HCT116 (cell line): ENCODE data around the gene CLVS2. TPM values are rescaled to one million over a fixed set of nuclear protein-coding genes. Genes with fewer than 3 reads are reported as not detected.

Experiments
- ATAC-seq: fragments of 200-7000 bp; cut with Tn5 transposase; 2 replicates; pipeline ENCODE4 v1.9.1; 2020; ENCODE audit warnings: mild to moderate bottlenecking, moderate library complexity
- BruUV-seq: library from RNA; stranded (reverse); fragments of 400-500 nt; replicated peaks from 2 replicates; lab custom pipeline; 2021; lab: Mats Ljungman, UMichigan
- CTCF ChIA-PET: fragments of 300-600 bp; sonication (Branson Sonifier 250); formaldehyde crosslinking; loops from one replicate; lab custom pipeline; 2021; ENCODE audit warnings: antibody characterized with exemption; lab: Charles Lee
- POLR2A ChIA-PET: fragments of 300-600, 350-600 bp; sonication (Branson Sonifier 250); formaldehyde crosslinking; loops from one replicate; lab custom pipeline; 2021; ENCODE audit warnings: antibody characterized with exemption; lab: Charles Lee
- RAD21 ChIA-PET, 2 experiments: fragments of 300-600 bp; sonication (Branson Sonifier 250); formaldehyde crosslinking; loops; one replicate each; lab custom pipeline; 2023; ENCODE audit warnings: low total read pairs in 2 of 2; ENCODE audit not compliant: uncharacterized antibody in 2 of 2, unreplicated experiment in 2 of 2, low non-redundant PET in 1 of 2; lab: Charles Lee
- DNase-seq: peaks from one replicate; pipeline ENCODE4 v3.0.0-alpha.2; 2010; ENCODE audit warnings: low read depth, low spot score
- H2AFZ ChIP-seq: fragments of 200-600 bp; shearing (Covaris generic), sonication (generic); 2 replicates; pipeline ENCODE4 v1.6.1; 2017; ENCODE audit warnings: low read depth, mixed run types, mixed read lengths, antibody characterized with exemption, low read length; ENCODE audit not compliant: poor library complexity, severe bottlenecking
- H3K27ac ChIP-seq: 2 replicates; pipeline ENCODE4 v1.5.1; 2012; ENCODE audit warnings: low read depth, low read length
- H3K27me3 ChIP-seq: fragments of 200-600 bp; sonication (generic); 2 replicates; pipeline ENCODE4 v1.6.1; 2016; ENCODE audit warnings: mixed run types, low read length, mixed read lengths; ENCODE audit not compliant: insufficient read depth
- H3K36me3 ChIP-seq, 2 experiments: fragments of 200-500 bp in 1 of 2; fragments of 200-600 bp in 1 of 2; sonication (Bioruptor generic) in 1 of 2; sonication (generic) in 1 of 2; 2 replicates each; pipeline versions ENCODE4 v1.5.1 to v1.6.1; 2014 to 2016; ENCODE audit warnings: low read length in 2 of 2, inconsistent platforms in 1 of 2, mixed read lengths in 1 of 2, mixed run types in 1 of 2; ENCODE audit not compliant: insufficient read depth in 2 of 2, control insufficient read depth in 1 of 2
- H3K4me1 ChIP-seq, 2 experiments: fragments of 200-600 bp in 1 of 2; sonication (generic) in 1 of 2; 2 replicates each; pipeline versions ENCODE4 v1.5.1 to v1.6.1; 2012 to 2017; ENCODE audit warnings: low read length in 2 of 2, inconsistent platforms in 1 of 2, mild to moderate bottlenecking in 1 of 2, mixed read lengths in 1 of 2, mixed run types in 1 of 2, moderate library complexity in 1 of 2; ENCODE audit not compliant: insufficient read depth in 2 of 2, control insufficient read depth in 1 of 2
- H3K4me2 ChIP-seq: fragments of 200-600 bp; sonication (generic); 2 replicates; pipeline ENCODE4 v1.6.1; 2017; ENCODE audit warnings: mixed run types, low read length, mixed read lengths
- H3K4me3 ChIP-seq, 2 experiments: fragments of 200-600 bp in 1 of 2; sonication (generic) in 1 of 2; replicated peaks in 1 of 2; 2 replicates each; pipeline ENCODE4 v1.5.1; 2011 to 2016; ENCODE audit warnings: low read length in 2 of 2, control low read depth in 1 of 2, low read depth in 1 of 2, mild to moderate bottlenecking in 1 of 2, mixed read lengths in 1 of 2, mixed run types in 1 of 2
- H3K79me2 ChIP-seq: fragments of 200-600 bp; sonication (generic); 2 replicates; pipeline ENCODE4 v1.6.1; 2017; ENCODE audit warnings: mild to moderate bottlenecking, mixed run types, low read length, moderate library complexity, mixed read lengths; ENCODE audit not compliant: insufficient read depth
- H3K9ac ChIP-seq: fragments of 200-600 bp; sonication (generic); 2 replicates; pipeline ENCODE4 v1.6.1; 2016; ENCODE audit warnings: low read length, mixed read lengths
- H3K9me2 ChIP-seq: fragments of 200-600 bp; sonication (generic), shearing (Covaris generic); 2 replicates; pipeline ENCODE4 v1.6.1; 2017; ENCODE audit warnings: mixed run types, mild to moderate bottlenecking, moderate library complexity; ENCODE audit not compliant: insufficient read depth
- H3K9me3 ChIP-seq, 2 experiments: fragments of 200-500 bp in 1 of 2; fragments of 200-600 bp in 1 of 2; sonication (Bioruptor generic) in 1 of 2; sonication (generic) in 1 of 2; 2 replicates each; pipeline ENCODE4 v1.6.1; 2014 to 2017; ENCODE audit warnings: low read length in 2 of 2, mixed read lengths in 2 of 2, inconsistent platforms in 1 of 2, low read depth in 1 of 2, mild to moderate bottlenecking in 1 of 2, mixed run types in 1 of 2, moderate library complexity in 1 of 2; ENCODE audit not compliant: control insufficient read depth in 1 of 2, insufficient read depth in 1 of 2
- H4K20me1 ChIP-seq: fragments of 200-600 bp; sonication (generic), shearing (Covaris generic); 2 replicates; pipeline ENCODE4 v1.6.1; 2017; ENCODE audit warnings: mixed run types, mild to moderate bottlenecking, moderate library complexity; ENCODE audit not compliant: insufficient read depth
- ATF3 ChIP-seq: IDR thresholded peaks from 2 replicates; pipeline ENCODE4 v1.6.1; 2012
- CTCF ChIP-seq, 3 experiments: fragments of 200-600 bp in 1 of 3; sonication (generic) in 1 of 3; IDR thresholded peaks in 2 of 3; conservative IDR thresholded peaks in 1 of 3; 2 replicates each; pipeline ENCODE4 v1.5.1; 2012 to 2017; ENCODE audit warnings: low read depth in 2 of 3, low read length in 2 of 3, antibody characterized with exemption in 1 of 3, borderline replicate concordance in 1 of 3, control low read depth in 1 of 3, mild to moderate bottlenecking in 1 of 3, mixed read lengths in 1 of 3, mixed run types in 1 of 3, moderate library complexity in 1 of 3; ENCODE audit not compliant: insufficient read depth in 1 of 3
- FOSL1 ChIP-seq: IDR thresholded peaks from 2 replicates; pipeline ENCODE4 v1.6.1; 2012; ENCODE audit warnings: low read depth
- JUND ChIP-seq: IDR thresholded peaks from 2 replicates; pipeline ENCODE4 v1.6.1; 2012
- SIN3A ChIP-seq: IDR thresholded peaks from 2 replicates; pipeline ENCODE4 v1.6.1; 2012; ENCODE audit warnings: low read depth
- SP1 ChIP-seq: IDR thresholded peaks from 2 replicates; pipeline ENCODE4 v1.6.1; 2012; ENCODE audit warnings: low read depth
- ZNF274 ChIP-seq: fragments of 200-500 bp; sonication (Bioruptor generic); IDR thresholded peaks from 2 replicates; pipeline ENCODE4 v1.6.1; 2014; ENCODE audit warnings: mild to moderate bottlenecking, low read depth, low read length, inconsistent platforms
- intact Hi-C: fragments of 100-400 bp; cut with micrococcal nuclease; formaldehyde crosslinking; loops from 2 replicates; pipeline ENCODE4 v1.10.0; 2022
- total RNA-seq: library from RNA; stranded (reverse); gene quantifications from one replicate; pipeline ENCODE4 v1.2.1, GENCODE V29; 2021; ENCODE audit not compliant: unreplicated experiment

CLVS2 gene
- total RNA-seq, 1 experiment from 2014 or later: not detected

- Histone ChIP-seq H3K4me3 (no peak overlapping the region), H3K27ac (no peak overlapping the region), H3K36me3 (no peaks in the 10 kb centered on the region), H3K79me2 (no peaks in the 10 kb centered on the region), H3K9ac (no peak overlapping the region), H3K4me2 (no peak overlapping the region), H3K9me2 (no peaks in the 10 kb centered on the region), H3K4me1 (no peaks in the 10 kb centered on the region), H4K20me1 (no peaks in the 10 kb centered on the region), H3K27me3 (no peaks in the 10 kb centered on the region; the same call in 1 of the 2 replicates), H2AFZ (no peak overlapping the region), H3K9me3 (no peaks in the 10 kb centered on the region)
- CTCF ChIA-PET: no interaction called here
- no peak for TF ChIP-seq SP1
- no peak for TF ChIP-seq CTCF (IDR thresholded peaks at IDR 0.05 in 2 of 3, conservative IDR thresholded peaks at IDR 0.05 in 1 of 3; ENCODE audit: borderline replicate concordance in 1 of 3, insufficient read depth in 1 of 3, low read depth in 2 of 3, low read length in 2 of 3)
- TF ChIP-seq SIN3A: no peak
- no peak for TF ChIP-seq JUND
- TF ChIP-seq ATF3: no peak
- TF ChIP-seq ZNF274: no peak
- no peak for TF ChIP-seq FOSL1
- POLR2A ChIA-PET: no interaction called here
- RAD21 ChIA-PET: no interaction called here
- BruUV-seq: no TSS peak
- intact Hi-C loops: no loop called here
- no peak for ATAC-seq
- no peak for DNase-seq
Observed at GRCh38 chr6:123118811-123119210, 122.8 kb downstream of the CLVS2 start.

Other genes starting within 250 kb of the CLVS2 start
- not detected for gene FABP7, start 216.5 kb upstream of the CLVS2 start, total RNA-seq
- gene SMPDL3A, start 207.0 kb upstream of the CLVS2 start, total RNA-seq: 2.4 TPM